ENCODE results near the gene CUL9. TPM values are rescaled to one million over a fixed set of nuclear protein-coding genes. Genes with fewer than 3 reads are reported as not detected.
A peak's percentile ranks its signal among the peaks of the same experiment; 100 is the strongest.
"Not testable (repeated sequence)": the region's sequence is repeated elsewhere in the genome, so short reads cannot be mapped to it uniquely, and the experiment has no call there.

CUL9 gene
- total RNA-seq = 22.0 TPM

DNA sequence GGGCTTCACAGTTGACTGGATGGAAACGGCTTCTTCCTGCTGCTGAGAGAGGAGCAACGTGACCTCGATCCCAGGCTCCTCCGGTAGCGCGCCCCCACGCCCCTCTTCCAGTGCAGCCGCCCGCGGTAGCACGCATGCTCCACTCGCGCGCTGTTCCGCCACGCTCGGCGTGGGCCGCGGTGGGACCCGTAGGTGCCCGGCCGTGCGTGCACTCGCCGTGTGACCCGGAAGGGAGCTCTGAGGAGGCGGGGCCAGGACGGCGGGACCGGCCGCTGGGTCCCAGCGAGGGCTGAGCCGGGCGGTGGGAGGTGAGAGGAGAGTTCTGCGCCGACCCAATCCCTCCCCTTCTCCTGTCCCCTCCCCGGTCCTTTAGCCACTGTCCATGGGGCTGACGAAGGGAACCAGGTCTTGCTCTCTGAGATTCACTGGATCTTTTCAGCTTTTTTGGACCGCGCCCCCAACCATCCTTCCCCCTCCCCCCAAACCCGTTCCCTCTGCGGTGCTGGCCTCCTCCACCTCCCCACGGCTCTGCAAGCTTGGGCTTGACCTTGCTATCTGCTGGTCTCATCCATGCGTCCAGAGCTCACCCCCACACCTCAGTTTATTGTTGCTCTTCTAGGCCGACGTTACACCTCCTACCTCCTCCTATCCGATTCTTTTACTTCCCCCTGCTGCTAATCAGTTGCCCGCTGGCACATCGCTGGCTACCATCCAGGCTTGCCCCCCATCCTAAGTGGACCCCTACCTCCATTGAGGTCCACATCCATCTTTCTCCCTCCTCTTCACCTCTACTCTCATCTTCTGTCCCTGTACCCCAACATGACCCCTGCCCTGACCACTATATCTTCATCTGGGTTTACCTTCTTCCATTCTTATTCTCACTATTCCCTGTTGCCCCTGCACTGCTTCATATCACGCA lies at the start of gene CUL9:
Gene CUL9, plus strand, starts transcription at position 255 of the 919 bp plus-strand sequence. CDS start 2,115 bp downstream, outside the sequence.
- no peak for FAIRE-seq

DNA sequence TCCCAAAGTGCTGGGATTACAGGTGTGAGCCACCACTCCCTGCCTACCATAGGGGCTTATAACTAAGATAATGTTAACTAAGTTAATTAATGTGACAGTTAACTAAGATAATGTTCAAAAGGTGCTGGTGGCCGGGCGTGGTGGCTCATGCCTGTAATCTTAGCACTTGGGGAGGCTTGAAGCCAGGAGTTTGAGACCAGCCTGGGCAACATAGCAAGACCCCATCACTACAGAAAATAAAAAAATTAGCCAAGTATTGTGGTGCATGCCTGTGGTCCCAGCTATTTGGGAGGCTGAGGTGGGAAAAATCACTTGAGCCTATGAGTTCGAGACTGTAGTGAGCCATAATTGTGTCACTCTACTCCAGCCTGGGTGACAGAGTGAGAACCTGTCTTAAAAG lies 43.7 kb upstream of the CUL9 start:
- no peak for FAIRE-seq
- no peak for DNase-seq (ENCODE audit: low spot score in 2 of 2)

More for the DNA sequence above, at the start of gene CUL9:
- peak; percentile 86 to 90 for DNase-seq (ENCODE audit: low spot score in 2 of 2)

DNA sequence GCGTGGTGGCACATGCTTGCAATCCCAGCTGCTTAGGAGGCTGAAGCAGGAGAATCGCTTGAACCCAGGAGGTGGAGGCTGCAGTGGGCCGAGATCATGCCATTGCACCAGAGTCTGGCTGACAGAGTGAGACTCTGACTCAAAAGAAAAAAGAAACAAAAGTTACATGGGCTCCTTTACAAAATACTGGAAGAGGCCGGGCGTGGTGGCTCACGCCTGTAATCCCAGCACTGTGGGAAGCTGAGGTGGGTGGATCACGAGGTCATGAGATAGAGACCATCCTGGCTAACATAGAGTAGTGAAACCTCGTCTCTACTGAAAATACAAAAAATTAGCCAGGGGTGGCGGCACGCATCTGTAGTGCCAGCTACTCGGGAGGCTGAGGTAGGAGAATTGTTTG lies 42.0 kb upstream of the CUL9 start:
- not testable (repeated sequence) for DNase-seq (ENCODE audit: low spot score in 2 of 2); FAIRE-seq

DNA sequence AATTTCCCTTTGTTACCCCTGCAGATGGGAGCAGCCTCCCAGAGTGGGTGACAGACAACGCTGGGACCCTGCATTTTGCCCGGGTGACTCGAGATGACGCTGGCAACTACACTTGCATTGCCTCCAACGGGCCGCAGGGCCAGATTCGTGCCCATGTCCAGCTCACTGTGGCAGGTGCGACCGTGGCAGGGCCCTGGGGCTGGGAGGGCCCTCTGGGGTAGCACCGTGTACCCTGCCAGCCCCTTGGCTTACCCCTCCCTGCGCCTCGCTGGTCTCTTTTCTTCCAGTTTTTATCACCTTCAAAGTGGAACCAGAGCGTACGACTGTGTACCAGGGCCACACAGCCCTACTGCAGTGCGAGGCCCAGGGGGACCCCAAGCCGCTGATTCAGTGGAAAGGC lies 40.4 kb upstream of the CUL9 start:
- no peak for FAIRE-seq
- DNase-seq (ENCODE audit: low spot score in 2 of 2) = no peak

DNA sequence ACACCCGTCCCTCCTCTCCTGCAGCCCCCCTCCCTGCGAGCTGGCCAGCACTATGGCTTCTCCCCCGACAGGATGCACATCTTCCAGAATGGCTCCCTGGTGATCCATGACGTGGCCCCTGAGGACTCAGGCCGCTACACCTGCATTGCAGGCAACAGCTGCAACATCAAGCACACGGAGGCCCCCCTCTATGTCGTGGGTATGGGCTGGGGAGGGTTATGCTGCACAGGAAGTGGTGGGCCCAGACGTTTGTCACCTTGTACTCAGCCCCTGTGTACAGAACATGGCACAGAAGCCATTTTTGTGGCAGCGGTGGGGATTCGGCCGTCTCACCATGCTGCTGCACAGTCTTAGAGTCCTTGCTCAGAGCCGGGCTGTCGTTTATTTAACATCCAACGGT lies 39.9 kb upstream of the CUL9 start:
- FAIRE-seq (no peak), DNase-seq (ENCODE audit: low spot score in 2 of 2) (no peak)

DNA sequence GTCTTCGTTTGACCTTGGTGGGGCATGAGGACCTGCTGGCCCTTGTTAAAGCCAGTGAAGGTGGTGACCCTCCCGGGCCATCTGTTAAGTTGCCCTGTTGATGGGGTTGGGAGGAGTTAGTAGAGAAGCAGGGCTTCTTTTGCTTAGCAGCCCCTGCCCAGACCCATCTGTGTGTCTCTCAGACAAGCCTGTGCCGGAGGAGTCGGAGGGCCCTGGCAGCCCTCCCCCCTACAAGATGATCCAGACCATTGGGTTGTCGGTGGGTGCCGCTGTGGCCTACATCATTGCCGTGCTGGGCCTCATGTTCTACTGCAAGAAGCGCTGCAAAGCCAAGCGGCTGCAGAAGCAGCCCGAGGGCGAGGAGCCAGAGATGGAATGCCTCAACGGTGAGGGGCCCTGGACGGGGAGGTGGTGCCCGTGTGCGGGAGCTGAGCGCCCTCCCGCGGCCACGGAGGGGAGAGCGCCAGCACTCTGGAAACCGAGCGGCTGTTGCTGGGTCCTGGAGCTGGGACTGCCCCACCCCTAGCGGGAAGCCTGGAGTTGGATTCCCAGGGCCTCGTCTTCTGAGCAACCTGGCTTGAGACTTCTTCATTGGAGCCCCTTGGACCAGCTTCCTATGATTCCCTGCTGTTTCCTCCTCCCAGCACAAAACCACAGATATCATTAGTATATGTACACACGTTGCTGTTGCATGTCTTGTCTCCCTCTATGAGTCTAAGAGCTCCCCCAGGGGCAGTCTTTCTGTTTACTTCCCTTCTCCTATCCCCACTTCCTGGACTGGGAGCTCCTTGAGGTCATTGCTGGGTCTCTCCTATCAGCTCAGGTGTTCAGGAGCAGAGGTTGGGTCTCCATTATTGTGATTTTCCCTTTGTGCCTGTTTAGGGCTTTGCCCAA lies 38.5 kb upstream of the CUL9 start:
- DNase-seq (ENCODE audit: low spot score in 2 of 2) (peak; percentile 72 to 94), FAIRE-seq (no peak)

DNA sequence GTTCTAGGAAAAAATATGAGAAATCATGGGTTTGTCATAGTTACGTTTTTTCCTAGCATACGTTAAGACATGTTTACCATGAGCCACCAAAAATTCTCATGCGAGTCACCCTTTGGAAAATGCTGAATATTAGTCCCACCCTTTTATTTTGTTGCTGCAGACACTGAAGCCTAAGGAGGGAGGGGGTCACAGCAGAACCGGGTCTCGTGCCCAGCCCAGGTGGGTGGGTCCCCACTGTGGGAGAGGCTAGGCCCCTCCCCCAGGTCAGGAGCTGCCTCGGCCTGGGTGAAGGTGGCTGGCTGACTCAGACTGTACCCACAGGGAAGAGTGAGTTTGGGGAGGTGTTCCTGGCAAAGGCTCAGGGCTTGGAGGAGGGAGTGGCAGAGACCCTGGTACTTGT lies 37.1 kb upstream of the CUL9 start:
- FAIRE-seq (no peak), DNase-seq (ENCODE audit: low spot score in 2 of 2) (no peak)

DNA sequence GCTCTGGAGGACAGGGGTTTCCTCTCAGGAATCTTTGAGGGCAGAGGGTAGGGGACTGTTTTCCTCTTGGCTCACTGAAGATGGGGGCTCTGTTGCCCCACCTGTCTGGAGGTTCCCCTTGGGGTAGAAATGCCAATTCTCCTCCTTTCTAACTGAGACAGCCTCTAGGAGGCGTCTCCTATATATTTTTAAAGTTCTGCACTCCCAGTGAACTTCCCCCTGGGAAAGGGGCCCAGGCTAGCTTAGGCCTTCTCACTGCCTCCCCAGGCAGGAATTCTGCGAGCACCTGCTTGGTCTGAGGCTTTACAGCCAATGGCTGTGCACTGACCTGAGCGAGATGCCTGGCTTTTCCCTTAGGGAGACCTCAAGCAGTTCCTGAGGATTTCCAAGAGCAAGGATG lies 35.7 kb upstream of the CUL9 start:
- FAIRE-seq (no peak), DNase-seq (ENCODE audit: low spot score in 2 of 2) (no peak)

DNA sequence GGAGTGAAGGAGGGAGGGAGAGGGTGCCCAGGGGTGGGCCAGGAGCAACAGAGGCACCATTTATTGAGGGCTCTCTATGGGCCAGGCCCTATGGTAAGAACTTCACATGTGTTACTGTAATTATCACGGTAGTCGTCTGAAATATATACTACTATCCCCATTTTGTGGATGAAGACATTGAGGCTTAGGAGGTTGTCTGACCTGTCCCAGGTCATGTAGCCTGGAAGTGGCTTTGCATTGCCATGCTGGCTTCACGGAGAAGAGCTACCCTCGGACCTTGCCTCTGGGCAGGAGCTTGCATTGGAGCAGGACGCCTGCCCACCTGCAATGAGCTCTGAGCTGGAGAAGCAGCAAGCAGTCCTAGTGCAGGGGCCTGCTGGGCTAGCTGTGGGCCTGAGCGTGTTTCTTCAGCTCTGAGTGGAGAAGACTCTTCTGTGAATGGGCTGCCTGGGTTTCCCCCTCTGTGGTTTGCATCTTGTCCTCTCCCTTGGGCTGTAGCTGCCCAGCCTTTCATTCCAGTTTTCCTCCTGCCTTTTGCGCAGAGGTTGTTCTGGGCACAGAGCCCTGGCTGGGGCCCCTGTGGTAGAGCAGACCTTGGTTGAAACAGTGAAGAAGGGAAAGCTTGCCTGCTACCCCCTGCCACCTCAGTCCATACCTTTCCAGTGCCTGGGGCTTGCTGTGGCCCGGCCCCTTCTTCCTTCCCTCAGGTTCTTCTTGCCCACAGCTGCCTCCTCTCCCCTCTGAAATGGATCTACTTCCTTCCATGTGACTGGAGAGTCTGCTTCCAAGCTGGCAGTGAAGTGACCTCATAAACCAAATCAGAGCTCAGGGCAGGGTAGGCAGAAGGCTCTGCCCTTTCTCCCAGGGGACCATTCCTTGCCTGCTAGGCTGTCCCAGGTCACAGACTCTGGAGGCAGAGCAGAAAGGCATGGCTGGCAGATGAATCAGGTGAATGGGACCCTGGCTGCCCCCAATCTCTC lies 35.0 kb upstream of the CUL9 start:
- no peak for DNase-seq (ENCODE audit: low spot score in 2 of 2)
- no peak for FAIRE-seq

DNA sequence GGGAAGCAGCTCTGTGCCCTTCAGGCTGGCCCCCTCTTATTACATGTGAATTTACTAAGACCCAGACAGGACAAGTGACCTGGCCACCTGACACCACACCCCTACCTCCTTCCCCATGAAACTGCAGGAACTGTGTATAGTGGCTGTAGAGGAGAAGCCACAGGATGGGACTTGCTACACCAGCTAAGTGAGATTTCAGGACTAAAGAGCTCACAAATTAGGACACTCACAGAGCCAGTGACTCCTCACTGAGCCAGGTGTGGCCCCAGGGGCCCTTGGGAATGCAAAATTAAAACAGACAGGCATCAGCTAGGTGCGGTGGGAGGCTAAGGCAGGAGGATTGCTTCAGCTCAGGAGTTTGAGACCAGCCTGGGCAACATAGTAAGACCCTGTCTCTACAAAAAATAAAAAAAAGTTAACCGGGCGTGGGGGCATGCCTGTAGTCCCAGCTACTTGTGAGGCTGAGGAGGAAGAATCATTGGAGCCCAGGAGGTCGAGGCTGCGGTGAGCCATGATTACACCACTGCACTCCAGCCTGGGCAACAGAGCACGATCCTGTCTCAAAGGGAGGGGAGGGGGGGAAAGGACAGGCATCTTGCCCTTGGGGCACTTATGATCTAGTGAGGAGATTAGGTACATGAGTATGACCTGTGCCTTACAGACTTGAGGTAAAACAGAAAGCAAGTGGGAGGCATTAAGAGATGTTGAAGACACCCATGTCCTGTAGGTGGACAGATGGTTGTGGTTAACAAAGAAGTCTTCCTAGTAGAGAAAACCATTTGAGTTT lies 34.1 kb upstream of the CUL9 start:
- FAIRE-seq = no peak
- DNase-seq (ENCODE audit: low spot score in 2 of 2) = no peak

DNA sequence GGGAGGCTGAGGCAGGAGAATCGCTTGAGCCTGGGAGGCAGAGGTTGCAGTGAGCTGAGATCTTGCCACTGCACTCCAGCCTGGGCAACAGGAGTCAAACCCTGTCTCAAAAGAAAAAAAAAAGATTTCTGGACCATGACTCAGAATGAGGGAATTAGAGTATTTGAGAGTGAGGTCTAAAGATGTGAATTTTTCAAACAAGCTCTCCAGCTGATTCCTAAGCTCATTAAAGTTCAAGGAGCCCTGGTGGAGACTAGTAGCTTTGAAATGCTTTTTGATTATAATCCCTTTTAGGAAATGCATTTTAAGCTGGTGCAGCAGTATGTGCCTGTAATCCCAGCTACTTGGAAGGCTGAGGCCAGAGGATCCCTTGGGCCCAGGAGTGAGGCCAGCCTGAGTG lies 32.7 kb upstream of the CUL9 start:
- DNase-seq (ENCODE audit: low spot score in 2 of 2) (no peak), FAIRE-seq (no peak)

DNA sequence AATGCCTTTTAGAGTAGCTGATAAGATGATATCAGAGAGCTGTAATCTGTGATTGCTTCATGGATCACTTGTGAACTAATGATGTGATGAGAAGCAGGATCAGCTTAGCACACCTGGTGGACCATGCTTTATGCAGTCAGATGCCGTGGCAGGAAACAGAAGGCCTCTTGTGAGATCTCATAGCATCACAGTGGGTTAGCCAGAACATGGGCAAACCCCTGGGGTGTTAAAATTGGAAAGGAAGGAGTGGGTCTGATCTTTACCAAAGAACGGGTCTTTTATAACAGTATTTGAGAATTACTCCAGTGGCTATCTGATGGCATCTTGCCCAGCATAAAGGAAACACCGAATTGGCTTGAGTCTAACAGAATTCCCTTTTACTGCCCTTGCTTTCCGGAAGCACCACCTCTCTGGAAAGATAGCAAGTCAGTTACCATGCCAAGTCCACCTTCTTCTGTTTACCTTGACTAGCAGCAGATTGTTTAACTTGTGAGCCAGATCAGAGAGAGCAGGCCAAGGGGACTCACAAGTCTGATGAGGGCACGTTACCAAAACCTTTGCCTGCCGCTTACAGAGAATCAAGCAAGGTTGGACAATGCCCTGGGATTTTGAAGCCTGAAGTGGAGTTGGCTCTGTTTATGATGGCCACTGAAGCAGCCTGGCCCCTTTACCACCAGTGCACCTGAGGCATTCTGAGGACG lies 31.8 kb upstream of the CUL9 start:
- no peak for FAIRE-seq

DNA sequence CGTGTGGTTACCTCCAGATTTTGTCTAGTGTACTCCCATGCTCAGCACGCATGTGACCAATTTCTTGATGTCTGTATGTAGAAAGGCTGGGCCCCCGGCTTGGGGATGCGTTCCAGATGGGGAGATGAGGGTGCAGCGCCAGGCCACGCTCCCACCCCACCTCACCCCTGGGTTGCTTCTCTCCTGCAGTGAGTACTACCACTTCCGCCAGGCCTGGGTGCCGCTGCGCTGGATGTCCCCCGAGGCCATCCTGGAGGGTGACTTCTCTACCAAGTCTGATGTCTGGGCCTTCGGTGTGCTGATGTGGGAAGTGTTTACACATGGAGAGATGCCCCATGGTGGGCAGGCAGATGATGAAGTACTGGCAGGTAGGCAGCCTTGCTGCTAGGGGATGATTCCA lies 22.4 kb upstream of the CUL9 start:
- no peak for DNase-seq (ENCODE audit: low spot score in 2 of 2)
- FAIRE-seq = no peak

More for the DNA sequence above, 31.8 kb upstream of the CUL9 start:
- no peak for DNase-seq (ENCODE audit: low spot score in 2 of 2)

DNA sequence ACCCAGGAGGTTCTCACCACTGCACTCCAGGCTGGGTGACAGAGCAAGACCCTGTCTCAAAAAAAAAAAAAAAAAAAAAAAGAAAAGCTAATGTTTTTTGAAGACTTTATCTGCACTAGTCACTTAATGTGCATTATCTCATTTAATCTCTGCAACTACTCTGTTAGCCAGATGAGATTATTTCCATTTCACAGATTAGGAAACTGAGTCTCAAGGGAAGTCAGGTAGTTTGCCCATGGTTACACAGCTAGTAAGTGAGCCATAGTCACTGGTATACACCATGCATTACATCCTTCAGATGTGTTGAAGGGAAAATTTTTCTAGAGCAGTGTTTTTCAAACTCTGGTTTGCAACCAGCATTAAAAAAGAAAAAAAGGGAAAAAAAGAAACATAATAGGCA lies 18.1 kb upstream of the CUL9 start:
- no peak for DNase-seq (ENCODE audit: low spot score in 2 of 2)

DNA sequence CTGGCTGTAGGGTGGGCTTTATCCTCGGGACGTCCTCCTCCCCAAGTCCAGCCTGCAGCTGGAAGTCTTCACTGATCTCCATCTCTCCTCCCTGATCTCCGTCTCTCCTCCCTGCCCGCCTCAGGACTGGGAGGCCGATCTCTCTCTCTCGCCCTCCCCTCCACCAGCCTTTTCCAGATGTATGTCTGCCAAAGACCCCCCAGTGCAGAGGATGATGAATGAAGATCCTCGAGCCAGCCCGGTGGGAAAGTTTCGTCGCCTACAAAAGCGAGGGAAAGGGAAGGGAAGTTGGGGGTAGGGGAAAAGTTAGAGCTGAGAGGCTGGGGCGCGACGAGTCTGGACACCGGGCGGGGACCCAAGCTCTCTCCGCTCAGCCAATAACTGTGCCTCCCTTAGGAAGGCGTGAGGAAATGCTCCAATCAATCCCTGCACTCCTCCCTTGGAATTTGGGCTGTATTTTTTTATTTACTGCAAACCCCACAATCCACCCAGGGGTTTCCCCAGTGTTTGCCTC lies 11.5 kb upstream of the CUL9 start:
- DNase-seq (ENCODE audit: low spot score in 2 of 2) (peak in 1 of 2 donors; percentile 71), FAIRE-seq (no peak)

More for the DNA sequence above, 18.1 kb upstream of the CUL9 start:
- no peak for FAIRE-seq

DNA sequence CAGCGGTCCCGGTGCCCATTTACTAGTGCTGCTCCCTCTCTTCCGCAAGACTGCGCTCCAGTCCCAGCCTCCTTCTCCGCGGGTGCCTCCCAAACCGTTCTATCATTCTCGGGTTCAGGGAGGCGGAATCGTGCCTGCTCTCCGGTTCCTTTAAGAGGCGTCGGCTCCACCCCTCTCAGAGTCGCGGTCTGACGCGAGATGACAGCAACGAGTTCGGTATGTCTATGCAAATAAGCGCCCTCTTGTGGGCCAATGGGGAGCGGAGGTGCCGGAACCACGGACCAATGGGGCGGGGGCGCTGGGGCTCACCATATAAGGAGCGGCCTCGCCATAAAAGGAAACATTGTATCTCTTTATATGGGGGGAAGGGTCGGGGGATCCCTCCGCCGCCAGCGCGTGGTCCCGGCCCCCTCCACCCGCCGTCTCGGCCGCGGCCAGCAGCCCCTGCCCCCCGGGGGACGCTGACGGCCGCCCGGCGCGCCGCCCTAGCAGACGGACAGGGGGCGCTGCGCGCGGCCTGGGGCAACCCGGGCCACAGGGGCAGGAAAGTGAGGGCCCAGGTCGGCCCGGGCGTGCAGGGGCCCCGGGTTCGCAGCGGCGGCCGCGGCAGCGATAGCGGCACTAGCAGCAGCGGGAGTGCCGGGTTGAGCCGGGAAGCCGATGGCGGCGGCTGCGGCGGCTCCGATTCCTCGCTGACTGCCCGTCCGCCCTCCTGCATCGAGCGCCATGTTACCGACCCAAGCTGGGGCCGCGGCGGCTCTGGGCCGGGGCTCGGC lies 10.9 kb upstream of the CUL9 start, which contains the start of gene SRF:
Gene SRF, plus strand, starts transcription at position 339 of the 776 bp plus-strand sequence. Its CDS starts 388 bp downstream, at position 727.
- DNase-seq (ENCODE audit: low spot score in 2 of 2) (peak; percentile 94 to 95), FAIRE-seq (peak; percentile 79)

DNA sequence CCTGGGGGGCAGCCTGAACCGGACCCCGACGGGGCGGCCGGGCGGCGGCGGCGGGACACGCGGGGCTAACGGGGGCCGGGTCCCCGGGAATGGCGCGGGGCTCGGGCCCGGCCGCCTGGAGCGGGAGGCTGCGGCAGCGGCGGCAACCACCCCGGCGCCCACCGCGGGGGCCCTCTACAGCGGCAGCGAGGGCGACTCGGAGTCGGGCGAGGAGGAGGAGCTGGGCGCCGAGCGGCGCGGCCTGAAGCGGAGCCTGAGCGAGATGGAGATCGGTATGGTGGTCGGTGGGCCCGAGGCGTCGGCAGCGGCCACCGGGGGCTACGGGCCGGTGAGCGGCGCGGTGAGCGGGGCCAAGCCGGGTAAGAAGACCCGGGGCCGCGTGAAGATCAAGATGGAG lies 10.3 kb upstream of the CUL9 start:
- FAIRE-seq (no peak), DNase-seq (ENCODE audit: low spot score in 2 of 2) (no peak)

Data from frontal cortex (tissue), 4 donors.